ENCODE measurements around the gene IGFL1.
"Not testable (repeated sequence)": the region's sequence is repeated elsewhere in the genome, so short reads cannot be mapped to it uniquely, and the experiment has no call there.

IGFL1 gene

DNA sequence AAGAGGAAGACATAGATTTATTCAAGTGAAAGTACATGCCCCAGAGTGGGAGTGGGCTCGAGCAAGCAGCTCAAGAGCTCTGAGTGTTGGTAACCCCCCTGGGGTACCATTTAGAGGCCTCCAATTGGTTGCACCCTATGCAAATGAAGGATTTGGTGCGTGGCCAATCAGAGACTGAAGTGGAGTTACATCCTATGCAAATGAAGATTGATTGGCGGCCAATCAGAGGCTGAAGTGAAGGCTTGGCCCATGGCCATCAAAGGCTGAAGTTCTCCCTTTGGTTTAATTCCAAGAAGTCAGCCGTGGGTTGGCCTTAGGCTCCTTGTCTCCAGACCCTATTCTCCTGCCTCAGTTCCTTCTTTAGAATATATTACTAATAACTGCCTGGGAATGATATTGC, 12.9 kb upstream of the IGFL1 start:
- H3K9ac ChIP-seq (ENCODE audit: low read length) = no peak overlapping the region
- no peak overlapping the region for H3K4me3 ChIP-seq (ENCODE audit: low read depth in 1 of 2, low read length in 2 of 2)
- H3K36me3 ChIP-seq (ENCODE audit: insufficient read depth, low read length) = no peaks in the 10 kb centered on the region
- H3K4me1 ChIP-seq (ENCODE audit: insufficient read depth, low read length) = peaks cover 3% of the 10 kb centered on the region
- no peak overlapping the region for H3K27ac ChIP-seq (ENCODE audit: low read depth, low read length)
- no peaks in the 10 kb centered on the region for H3K9me3 ChIP-seq (ENCODE audit: low read length)
- H3K27me3 ChIP-seq (ENCODE audit: control insufficient read depth in 1 of 2, insufficient read depth in 2 of 2, low read length in 2 of 2) = no peaks in the 10 kb centered on the region

DNA sequence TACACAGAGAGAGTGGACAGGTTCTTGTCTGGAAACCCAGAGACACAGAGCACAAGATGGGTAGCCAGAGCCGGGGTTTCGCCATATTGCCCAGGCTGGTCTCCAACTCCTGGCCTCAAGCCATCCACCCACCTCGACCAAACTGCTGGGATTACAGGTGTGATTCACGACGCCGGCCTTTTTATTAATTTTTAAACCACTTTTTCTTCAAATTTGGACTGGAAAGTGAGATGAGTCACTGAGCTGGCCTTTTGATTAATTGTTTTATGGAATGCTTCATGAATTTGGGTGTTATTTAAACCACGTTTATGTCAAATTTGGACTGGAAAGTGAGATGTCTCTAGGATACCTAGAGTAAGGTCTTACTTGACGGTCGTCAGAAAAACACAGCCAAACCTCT, 12.1 kb upstream of the IGFL1 start:
- H3K4me3 ChIP-seq (ENCODE audit: low read depth in 1 of 2, low read length in 2 of 2) = no peak overlapping the region
- no peak overlapping the region for H3K9ac ChIP-seq (ENCODE audit: low read length)
- H3K27ac ChIP-seq (ENCODE audit: low read depth, low read length) = no peak overlapping the region
- H3K4me1 ChIP-seq (ENCODE audit: insufficient read depth, low read length) = peaks cover 12% of the 10 kb centered on the region
- no peaks in the 10 kb centered on the region for H3K9me3 ChIP-seq (ENCODE audit: low read length)
- H3K36me3 ChIP-seq (ENCODE audit: insufficient read depth, low read length) = no peaks in the 10 kb centered on the region
- no peaks in the 10 kb centered on the region for H3K27me3 ChIP-seq (ENCODE audit: control insufficient read depth in 1 of 2, insufficient read depth in 2 of 2, low read length in 2 of 2)

DNA sequence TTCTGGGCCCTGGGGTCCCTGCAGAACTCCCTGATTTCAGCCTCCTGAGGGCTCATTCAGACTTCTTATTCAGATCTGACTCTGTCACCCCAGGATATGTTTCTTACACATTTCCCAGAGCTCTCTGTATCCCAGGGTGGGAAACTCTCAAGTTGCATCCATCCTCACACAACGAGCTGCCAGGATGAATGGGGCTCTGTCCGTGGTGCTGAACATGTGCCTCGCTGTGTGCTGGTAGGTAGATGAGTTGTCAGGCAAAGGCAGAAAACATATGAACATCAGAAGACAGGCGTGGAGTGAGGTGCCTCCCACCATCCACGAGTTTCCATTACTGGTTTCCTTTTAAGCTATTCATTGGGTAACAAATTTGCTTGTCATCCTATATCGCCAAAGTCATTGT, 11.4 kb upstream of the IGFL1 start:
- Histone ChIP-seq H3K9ac (ENCODE audit: low read length) (no peak overlapping the region), H3K27me3 (ENCODE audit: control insufficient read depth in 1 of 2, insufficient read depth in 2 of 2, low read length in 2 of 2) (no peaks in the 10 kb centered on the region), H3K9me3 (ENCODE audit: low read length) (no peaks in the 10 kb centered on the region), H3K36me3 (ENCODE audit: insufficient read depth, low read length) (no peaks in the 10 kb centered on the region), H3K4me1 (ENCODE audit: insufficient read depth, low read length) (peaks cover 14% of the 10 kb centered on the region), H3K4me3 (ENCODE audit: low read depth in 1 of 2, low read length in 2 of 2) (no peak overlapping the region), H3K27ac (ENCODE audit: low read depth, low read length) (no peak overlapping the region)

- H3K36me3 ChIP-seq (ENCODE audit: insufficient read depth, low read length) = no peaks in the 10 kb centered on the region
- no peaks in the 10 kb centered on the region for H3K9me3 ChIP-seq (ENCODE audit: low read length)
- H3K9ac ChIP-seq (ENCODE audit: low read length) = no peak overlapping the region
- H3K4me1 ChIP-seq (ENCODE audit: insufficient read depth, low read length) = peaks cover 14% of the 10 kb centered on the region
- no peak overlapping the region for H3K27ac ChIP-seq (ENCODE audit: low read depth, low read length)
- no peaks in the 10 kb centered on the region for H3K27me3 ChIP-seq (ENCODE audit: control insufficient read depth in 1 of 2, insufficient read depth in 2 of 2, low read length in 2 of 2)
- no peak overlapping the region for H3K4me3 ChIP-seq (ENCODE audit: low read depth in 1 of 2, low read length in 2 of 2)
Measured at GRCh38 chr19:46220038-46220615, 9.4 kb upstream of the IGFL1 start.

DNA sequence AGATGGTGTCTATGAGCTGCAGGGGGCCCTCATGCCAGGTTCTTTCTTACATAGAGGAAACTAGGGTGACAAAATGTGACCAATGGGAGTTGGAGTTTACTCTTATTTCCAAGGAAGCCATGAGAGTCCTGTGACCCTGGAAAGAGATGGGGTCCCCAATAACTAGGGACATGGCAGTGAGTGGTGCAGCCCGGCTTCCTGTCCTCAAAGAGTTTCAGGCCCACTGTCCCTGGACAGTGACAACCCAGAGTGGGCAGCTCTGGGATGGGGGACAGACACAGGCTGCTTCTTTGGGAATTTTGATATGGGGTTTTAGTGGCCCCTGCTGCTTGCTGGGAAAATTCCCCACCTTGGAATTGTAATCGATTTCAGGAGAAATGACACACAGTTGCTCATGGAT, 8.4 kb upstream of the IGFL1 start:
- H3K27me3 ChIP-seq (ENCODE audit: control insufficient read depth in 1 of 2, insufficient read depth in 2 of 2, low read length in 2 of 2) = no peaks in the 10 kb centered on the region
- H3K4me1 ChIP-seq (ENCODE audit: insufficient read depth, low read length) = peaks cover 15% of the 10 kb centered on the region
- H3K4me3 ChIP-seq (ENCODE audit: low read depth in 1 of 2, low read length in 2 of 2) = no peak overlapping the region
- no peaks in the 10 kb centered on the region for H3K36me3 ChIP-seq (ENCODE audit: insufficient read depth, low read length)
- H3K9me3 ChIP-seq (ENCODE audit: low read length) = no peaks in the 10 kb centered on the region
- no peak overlapping the region for H3K27ac ChIP-seq (ENCODE audit: low read depth, low read length)
- no peak overlapping the region for H3K9ac ChIP-seq (ENCODE audit: low read length)

GRCh38 chr19:46221981-46222610, 7.4 kb upstream of the IGFL1 start:
- Histone ChIP-seq H3K27me3 (ENCODE audit: control insufficient read depth in 1 of 2, insufficient read depth in 2 of 2, low read length in 2 of 2) (no peaks in the 10 kb centered on the region), H3K4me3 (ENCODE audit: low read depth in 1 of 2, low read length in 2 of 2) (peak overlapping the region in 1 of 2 donors; percentile 11), H3K27ac (ENCODE audit: low read depth, low read length) (no peak overlapping the region), H3K36me3 (ENCODE audit: insufficient read depth, low read length) (no peaks in the 10 kb centered on the region), H3K9ac (ENCODE audit: low read length) (no peak overlapping the region), H3K4me1 (ENCODE audit: insufficient read depth, low read length) (peaks cover 20% of the 10 kb centered on the region), H3K9me3 (ENCODE audit: low read length) (no peaks in the 10 kb centered on the region)

DNA sequence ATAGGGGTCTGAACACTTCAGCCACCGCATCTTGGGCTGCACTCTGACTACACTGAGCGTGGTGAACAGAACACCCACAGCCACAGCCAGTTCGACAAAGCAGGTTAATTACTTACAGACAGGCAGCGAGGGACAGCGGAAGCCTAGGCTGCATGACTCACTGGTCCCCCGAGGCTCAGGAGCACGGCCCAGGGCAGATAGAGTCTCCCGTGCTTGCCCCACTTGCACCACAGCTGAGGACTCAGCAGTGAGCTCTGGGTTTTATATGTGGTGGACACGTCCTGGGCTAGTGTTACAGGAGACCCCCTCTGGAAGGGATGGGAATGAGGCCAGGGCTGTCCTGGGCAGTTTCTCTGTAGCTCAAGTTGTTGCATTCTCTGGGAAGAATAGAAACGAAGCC, 5.8 kb upstream of the IGFL1 start:
- not testable (repeated sequence) for H3K9me3 ChIP-seq (ENCODE audit: low read length); H3K27ac ChIP-seq (ENCODE audit: low read depth, low read length); H3K9ac ChIP-seq (ENCODE audit: low read length); H3K36me3 ChIP-seq (ENCODE audit: insufficient read depth, low read length); H3K4me3 ChIP-seq (ENCODE audit: low read depth in 1 of 2, low read length in 2 of 2); H3K27me3 ChIP-seq (ENCODE audit: control insufficient read depth in 1 of 2, insufficient read depth in 2 of 2, low read length in 2 of 2)
- peaks cover 20% of the 10 kb centered on the region for H3K4me1 ChIP-seq (ENCODE audit: insufficient read depth, low read length)

DNA sequence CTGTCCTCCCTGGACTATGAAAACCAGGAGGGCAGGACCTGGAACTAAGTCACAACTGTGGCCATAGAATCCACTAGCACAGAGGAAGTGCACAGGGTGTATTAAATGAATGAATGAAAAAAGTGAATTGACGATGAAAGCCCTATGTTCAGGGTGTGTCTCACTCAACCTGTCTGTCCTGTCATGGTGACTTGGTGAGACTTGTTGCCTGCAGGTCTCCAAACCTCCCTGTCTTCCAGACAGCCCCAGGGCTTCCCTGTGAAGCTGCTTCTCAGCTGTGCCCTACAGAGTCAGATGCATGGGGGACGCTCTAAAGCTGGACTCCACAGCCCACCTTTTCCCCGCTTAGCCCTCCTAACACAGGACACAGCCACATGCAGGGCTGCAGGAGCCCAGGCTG, 4.8 kb upstream of the IGFL1 start:
- H3K27ac ChIP-seq (ENCODE audit: low read depth, low read length) = no peak overlapping the region
- no peaks in the 10 kb centered on the region for H3K36me3 ChIP-seq (ENCODE audit: insufficient read depth, low read length)
- H3K9ac ChIP-seq (ENCODE audit: low read length) = no peak overlapping the region
- no peaks in the 10 kb centered on the region for H3K9me3 ChIP-seq (ENCODE audit: low read length)
- peaks cover 20% of the 10 kb centered on the region for H3K4me1 ChIP-seq (ENCODE audit: insufficient read depth, low read length)
- peaks cover 0 to under 1% of the 10 kb centered on the region in 2 donors for H3K27me3 ChIP-seq (ENCODE audit: control insufficient read depth in 1 of 2, insufficient read depth in 2 of 2, low read length in 2 of 2)
- H3K4me3 ChIP-seq (ENCODE audit: low read depth in 1 of 2, low read length in 2 of 2) = no peak overlapping the region

DNA sequence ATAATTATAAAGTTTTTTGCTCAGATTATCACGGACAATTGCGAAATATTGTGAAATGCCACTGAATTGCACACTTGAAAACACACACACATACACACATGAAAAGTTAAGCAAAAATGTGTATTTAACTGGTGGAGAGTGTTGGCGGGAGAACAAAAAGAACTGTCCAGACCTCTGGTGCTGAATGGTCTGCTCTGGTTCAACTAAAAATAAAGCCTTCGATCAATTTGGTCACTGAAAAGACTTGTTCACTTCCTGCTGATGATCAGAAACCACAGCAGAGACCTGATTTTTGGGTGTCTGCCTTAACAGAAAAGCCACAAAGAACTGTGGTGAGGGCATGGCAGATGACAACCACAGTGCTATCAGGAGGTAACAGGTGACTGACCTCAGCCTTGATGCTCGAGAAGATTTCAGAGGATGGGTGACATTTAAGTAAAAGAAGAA, 4.0 kb upstream of the IGFL1 start:
- peaks cover 0 to 7% of the 10 kb centered on the region in 2 donors for H3K27me3 ChIP-seq (ENCODE audit: control insufficient read depth in 1 of 2, insufficient read depth in 2 of 2, low read length in 2 of 2)
- H3K4me1 ChIP-seq (ENCODE audit: insufficient read depth, low read length) = peaks cover 20% of the 10 kb centered on the region
- H3K9me3 ChIP-seq (ENCODE audit: low read length) = no peaks in the 10 kb centered on the region
- no peak overlapping the region for H3K9ac ChIP-seq (ENCODE audit: low read length)
- no peak overlapping the region for H3K4me3 ChIP-seq (ENCODE audit: low read depth in 1 of 2, low read length in 2 of 2)
- H3K27ac ChIP-seq (ENCODE audit: low read depth, low read length) = no peak overlapping the region
- H3K36me3 ChIP-seq (ENCODE audit: insufficient read depth, low read length) = no peaks in the 10 kb centered on the region

GRCh38 chr19:46226438-46226973, 3.0 kb upstream of the IGFL1 start:
- Histone ChIP-seq H3K27me3 (ENCODE audit: control insufficient read depth in 1 of 2, insufficient read depth in 2 of 2, low read length in 2 of 2) (peaks cover 0 to 9% of the 10 kb centered on the region in 2 donors), H3K36me3 (ENCODE audit: insufficient read depth, low read length) (no peaks in the 10 kb centered on the region), H3K4me3 (ENCODE audit: low read depth in 1 of 2, low read length in 2 of 2) (no peak overlapping the region), H3K27ac (ENCODE audit: low read depth, low read length) (no peak overlapping the region), H3K4me1 (ENCODE audit: insufficient read depth, low read length) (peaks cover 18% of the 10 kb centered on the region), H3K9me3 (ENCODE audit: low read length) (no peaks in the 10 kb centered on the region), H3K9ac (ENCODE audit: low read length) (no peak overlapping the region)

DNA sequence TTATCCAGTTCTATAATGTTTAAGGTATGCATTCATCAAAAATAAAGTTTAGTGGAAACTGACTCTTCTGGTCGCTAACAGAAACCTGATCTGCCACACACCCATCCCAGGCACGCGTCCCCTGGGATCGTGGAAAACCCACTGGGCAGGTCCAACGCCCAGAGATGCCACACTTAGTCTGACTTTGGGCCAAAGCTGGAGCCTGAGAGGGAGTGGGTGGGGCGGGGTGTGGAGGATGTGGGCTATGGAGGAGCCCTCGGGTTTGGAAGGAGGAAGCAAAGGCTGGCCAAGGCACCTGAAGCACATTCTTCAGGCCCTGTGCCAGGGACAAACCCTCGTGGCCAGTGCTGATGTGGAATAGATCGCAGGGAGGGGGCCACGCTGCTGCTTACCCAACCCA, 2.5 kb downstream of the IGFL1 start:
- Histone ChIP-seq H3K27ac (ENCODE audit: low read depth, low read length) (no peak overlapping the region), H3K36me3 (ENCODE audit: insufficient read depth, low read length) (no peaks in the 10 kb centered on the region), H3K4me1 (ENCODE audit: insufficient read depth, low read length) (no peaks in the 10 kb centered on the region), H3K4me3 (ENCODE audit: low read depth in 1 of 2, low read length in 2 of 2) (no peak overlapping the region), H3K9ac (ENCODE audit: low read length) (no peak overlapping the region), H3K9me3 (ENCODE audit: low read length) (no peaks in the 10 kb centered on the region), H3K27me3 (ENCODE audit: control insufficient read depth in 1 of 2, insufficient read depth in 2 of 2, low read length in 2 of 2) (peaks cover 0 to 15% of the 10 kb centered on the region in 2 donors)

GRCh38 chr19:46232468-46232867, 2.9 kb downstream of the IGFL1 start:
- no peak overlapping the region for H3K27ac ChIP-seq (ENCODE audit: low read depth, low read length)

More at GRCh38 chr19:46232468-46232867, 2.9 kb downstream of the IGFL1 start:
- Histone ChIP-seq H3K4me1 (ENCODE audit: insufficient read depth, low read length) (no peaks in the 10 kb centered on the region), H3K36me3 (ENCODE audit: insufficient read depth, low read length) (no peaks in the 10 kb centered on the region), H3K9me3 (ENCODE audit: low read length) (no peaks in the 10 kb centered on the region), H3K9ac (ENCODE audit: low read length) (no peak overlapping the region), H3K27me3 (ENCODE audit: control insufficient read depth in 1 of 2, insufficient read depth in 2 of 2, low read length in 2 of 2) (peaks cover 0 to 15% of the 10 kb centered on the region in 2 donors), H3K4me3 (ENCODE audit: low read depth in 1 of 2, low read length in 2 of 2) (no peak overlapping the region)
